Panc1 (cell line): ENCODE measurements around the gene DAB2IP. TPM values are rescaled to one million over a fixed set of nuclear protein-coding genes. Genes with fewer than 3 reads are reported as not detected.

Experiments
- ATAC-seq: fragments of 200-7000 bp; cut with Tn5 transposase; 2 replicates; pipeline ENCODE4 v1.9.1; 2020; ENCODE audit warnings: mild to moderate bottlenecking, moderate library complexity
- BruUV-seq: library from RNA; stranded (reverse); fragments of 400-500 nt; replicated peaks from 2 replicates; lab custom pipeline; 2021; lab: Mats Ljungman, UMichigan
- CTCF ChIA-PET: fragments of 300-600 bp; sonication (Branson Sonifier 250); formaldehyde crosslinking; loops from one replicate; lab custom pipeline; 2022; ENCODE audit warnings: antibody characterized with exemption; lab: Charles Lee
- POLR2A ChIA-PET: fragments of 300-600 bp; sonication (Branson Sonifier 250); formaldehyde crosslinking; loops from one replicate; lab custom pipeline; 2022; ENCODE audit warnings: antibody characterized with exemption; lab: Charles Lee
- DNase-seq: peaks from one replicate; pipeline ENCODE4 v3.0.0-alpha.2; 2010; ENCODE audit warnings: low read depth, low spot score
- H3K27ac ChIP-seq: 2 replicates; pipeline ENCODE4 v1.5.1; 2011; ENCODE audit warnings: mild to moderate bottlenecking, low read length, inconsistent platforms
- H3K27me3 ChIP-seq: fragments of 200-500 bp; sonication (Bioruptor generic); 2 replicates; pipeline ENCODE4 v1.6.0; 2014; ENCODE audit warnings: low read length, inconsistent platforms; ENCODE audit not compliant: control insufficient read depth, insufficient read depth
- H3K36me3 ChIP-seq: fragments of 200-500 bp; sonication (Bioruptor generic); 2 replicates; pipeline ENCODE4 v1.5.1; 2014; ENCODE audit warnings: inconsistent platforms, mild to moderate bottlenecking, low read length, moderate library complexity; ENCODE audit not compliant: control insufficient read depth, insufficient read depth
- H3K4me1 ChIP-seq: 2 replicates; pipeline ENCODE4 v1.5.1; 2011; ENCODE audit warnings: inconsistent platforms, mild to moderate bottlenecking, low read length, moderate library complexity; ENCODE audit not compliant: control insufficient read depth, insufficient read depth
- H3K4me3 ChIP-seq, 2 experiments: 2 replicates each; pipeline ENCODE4 v1.5.1; 2011 to 2012; ENCODE audit warnings: low read depth in 2 of 2, low read length in 2 of 2, mild to moderate bottlenecking in 2 of 2, inconsistent platforms in 1 of 2, moderate library complexity in 1 of 2
- H3K9me3 ChIP-seq: fragments of 200-500 bp; sonication (Bioruptor generic); 2 replicates; pipeline ENCODE4 v1.5.1; 2014; ENCODE audit warnings: low read depth, mild to moderate bottlenecking, inconsistent platforms, low read length, moderate library complexity; ENCODE audit not compliant: control insufficient read depth, insufficient read depth
- POLR2AphosphoS5 ChIP-seq: IDR thresholded peaks from 2 replicates; pipeline ENCODE4 v1.6.1; 2012; ENCODE audit warnings: mild to moderate bottlenecking, low read depth, low read length, moderate library complexity
- SIN3A ChIP-seq: IDR thresholded peaks from 2 replicates; pipeline ENCODE4 v1.6.1; 2012; ENCODE audit warnings: low read depth, mild to moderate bottlenecking, low read length, moderate library complexity, borderline replicate concordance; ENCODE audit not compliant: insufficient read depth
- TCF7L2 ChIP-seq: IDR thresholded peaks from 2 replicates; pipeline ENCODE4 v1.6.1; 2011; ENCODE audit warnings: mild to moderate bottlenecking, low read depth, low read length, inconsistent platforms
- in situ Hi-C: cut with HindIII; loops from 2 replicates; pipeline ENCODE4 v1.10.0; 2016; ENCODE audit warnings: low sequenced_read_pairs, low pct_unique_long_range_greater_than_20kb
- intact Hi-C: fragments of 100-400 bp; cut with micrococcal nuclease; formaldehyde crosslinking; loops from one replicate; pipeline ENCODE4 v1.10.0; 2022; ENCODE audit not compliant: unreplicated experiment
- total RNA-seq: library from RNA; stranded (reverse); gene quantifications from one replicate; pipeline ENCODE4 v1.2.1, GENCODE V29; 2021; ENCODE audit not compliant: unreplicated experiment
- TF ChIP-seq, protein P1 (sequence below): fragments of 450-650 bp; IDR thresholded peaks from 2 replicates; pipeline ENCODE4 v1.5.1; 2017; ENCODE audit warnings: mild to moderate bottlenecking
- TF ChIP-seq, protein P2 (sequence below), 2 experiments: IDR thresholded peaks; 2 replicates each; pipeline ENCODE4 v1.6.1; 2011 to 2012; ENCODE audit warnings: low read depth in 2 of 2, control low read depth in 1 of 2, low read length in 1 of 2, mild to moderate bottlenecking in 1 of 2, moderate library complexity in 1 of 2; ENCODE audit not compliant: insufficient read depth in 1 of 2

Gene DAB2IP
- total RNA-seq, 1 experiment from 2014 or later = 18.4 TPM

DNA sequence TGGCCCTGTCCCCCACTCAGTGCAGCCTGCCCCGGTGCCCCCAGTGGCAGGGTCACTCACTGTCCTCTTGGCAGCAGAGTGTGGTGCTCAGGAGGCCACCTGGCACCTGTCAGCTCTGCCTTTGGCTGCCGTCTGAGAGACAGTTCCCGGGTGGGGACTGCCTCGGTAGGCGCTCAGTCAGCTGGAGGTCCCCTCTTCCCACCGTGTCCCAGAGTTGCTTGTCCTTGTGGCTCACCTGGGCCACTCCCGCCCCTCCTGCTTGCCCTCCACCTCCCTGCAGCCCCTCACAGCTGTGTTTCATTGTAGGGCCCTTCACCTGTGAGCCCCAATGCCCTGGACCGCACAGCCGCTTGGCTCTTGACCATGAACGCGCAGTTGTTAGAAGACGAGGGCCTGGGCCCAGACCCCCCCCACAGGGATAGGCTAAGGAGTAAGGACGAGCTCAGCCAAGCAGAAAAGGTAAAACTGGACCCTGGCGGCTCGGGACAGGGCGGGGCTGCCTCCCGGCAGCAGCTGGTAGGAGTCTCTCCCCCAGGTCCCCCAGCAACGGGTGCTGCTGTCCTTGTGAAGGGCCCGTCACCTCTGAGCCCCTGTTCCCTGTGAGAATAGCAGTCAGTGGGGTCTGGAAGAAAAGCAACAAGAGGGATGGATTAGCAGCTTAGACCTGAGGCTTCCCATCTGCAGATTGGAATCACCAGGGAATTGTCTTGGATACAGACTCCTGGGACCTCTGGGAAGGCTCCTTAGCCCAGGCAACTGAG is 122.7 kb downstream of the DAB2IP start:
- CTCF ChIA-PET = no interaction called here
- TF ChIP-seq TCF7L2 (no peak), POLR2AphosphoS5 (no peak), SIN3A (no peak)
- TF ChIP-seq, protein P1, sequence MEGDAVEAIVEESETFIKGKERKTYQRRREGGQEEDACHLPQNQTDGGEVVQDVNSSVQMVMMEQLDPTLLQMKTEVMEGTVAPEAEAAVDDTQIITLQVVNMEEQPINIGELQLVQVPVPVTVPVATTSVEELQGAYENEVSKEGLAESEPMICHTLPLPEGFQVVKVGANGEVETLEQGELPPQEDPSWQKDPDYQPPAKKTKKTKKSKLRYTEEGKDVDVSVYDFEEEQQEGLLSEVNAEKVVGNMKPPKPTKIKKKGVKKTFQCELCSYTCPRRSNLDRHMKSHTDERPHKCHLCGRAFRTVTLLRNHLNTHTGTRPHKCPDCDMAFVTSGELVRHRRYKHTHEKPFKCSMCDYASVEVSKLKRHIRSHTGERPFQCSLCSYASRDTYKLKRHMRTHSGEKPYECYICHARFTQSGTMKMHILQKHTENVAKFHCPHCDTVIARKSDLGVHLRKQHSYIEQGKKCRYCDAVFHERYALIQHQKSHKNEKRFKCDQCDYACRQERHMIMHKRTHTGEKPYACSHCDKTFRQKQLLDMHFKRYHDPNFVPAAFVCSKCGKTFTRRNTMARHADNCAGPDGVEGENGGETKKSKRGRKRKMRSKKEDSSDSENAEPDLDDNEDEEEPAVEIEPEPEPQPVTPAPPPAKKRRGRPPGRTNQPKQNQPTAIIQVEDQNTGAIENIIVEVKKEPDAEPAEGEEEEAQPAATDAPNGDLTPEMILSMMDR = no peak
- in situ Hi-C loops (no loop called here), intact Hi-C loops (no loop called here)
- Histone ChIP-seq H3K27ac (no peak overlapping the region), H3K4me3 (no peak overlapping the region), H3K9me3 (no peaks in the 10 kb centered on the region), H3K36me3 (no peaks in the 10 kb centered on the region), H3K27me3 (no peaks in the 10 kb centered on the region), H3K4me1 (no peaks in the 10 kb centered on the region)
- no TSS peak for BruUV-seq
- POLR2A ChIA-PET = no interaction called here
- DNase-seq (no peak), ATAC-seq (0 out of 2 replicates have a peak, but pooled peaks have one; percentile 26)

DNA sequence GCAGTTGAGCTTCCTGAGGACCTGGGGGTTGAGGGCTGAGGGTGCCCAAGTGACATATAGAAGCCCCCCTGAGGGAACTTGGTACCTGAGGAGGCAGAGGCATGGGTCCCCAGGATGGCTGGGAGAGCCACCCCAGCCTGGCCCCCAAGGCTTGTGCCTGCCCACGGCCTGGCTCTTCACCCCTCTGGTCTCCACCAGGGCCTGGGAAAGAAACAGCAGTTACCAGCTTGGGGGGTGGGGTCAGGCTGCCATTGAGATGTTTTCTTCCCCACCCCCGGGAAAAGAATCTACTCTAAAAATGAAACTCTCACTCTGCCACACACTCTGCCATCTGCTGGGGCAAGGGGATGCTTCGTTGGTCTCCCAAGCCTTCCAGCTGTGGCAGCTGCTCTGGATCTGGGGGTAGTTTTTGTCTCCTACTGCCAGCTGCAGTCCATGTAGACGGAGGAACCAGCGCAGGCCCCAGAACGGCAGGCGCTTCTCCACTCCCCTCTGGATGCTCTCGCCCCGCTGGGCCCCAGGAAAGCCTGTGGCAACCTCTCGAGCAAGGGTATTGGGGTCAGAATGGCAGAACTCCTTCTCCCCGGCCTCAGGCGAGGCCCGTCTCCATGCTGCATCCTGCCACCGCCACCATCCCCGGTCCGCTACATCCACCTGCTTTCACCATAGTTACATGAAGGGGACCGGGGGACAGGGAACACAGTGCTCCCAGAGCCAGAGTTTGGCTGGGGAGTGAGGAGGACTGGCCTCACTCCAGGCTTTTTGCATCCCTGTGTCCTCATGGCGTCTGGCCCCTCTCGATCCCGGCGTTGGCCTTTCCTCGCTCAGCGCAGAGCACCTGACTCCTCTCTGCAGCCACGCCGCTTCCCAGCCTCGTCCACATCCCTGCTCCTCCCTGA is 123.5 kb downstream of the DAB2IP start:
- H3K27me3 ChIP-seq = no peaks in the 10 kb centered on the region
- H3K27ac ChIP-seq = no peak overlapping the region
- CTCF ChIA-PET = no interaction called here
- ATAC-seq (no peak), DNase-seq (no peak)
- no peaks in the 10 kb centered on the region for H3K36me3 ChIP-seq
- BruUV-seq = no TSS peak
- H3K4me3 ChIP-seq = no peak overlapping the region
- intact Hi-C loops = no loop called here
- no peaks in the 10 kb centered on the region for H3K9me3 ChIP-seq
- H3K4me1 ChIP-seq = no peaks in the 10 kb centered on the region
- POLR2A ChIA-PET = no interaction called here
- in situ Hi-C loops = no loop called here
- TF ChIP-seq, protein P2, sequence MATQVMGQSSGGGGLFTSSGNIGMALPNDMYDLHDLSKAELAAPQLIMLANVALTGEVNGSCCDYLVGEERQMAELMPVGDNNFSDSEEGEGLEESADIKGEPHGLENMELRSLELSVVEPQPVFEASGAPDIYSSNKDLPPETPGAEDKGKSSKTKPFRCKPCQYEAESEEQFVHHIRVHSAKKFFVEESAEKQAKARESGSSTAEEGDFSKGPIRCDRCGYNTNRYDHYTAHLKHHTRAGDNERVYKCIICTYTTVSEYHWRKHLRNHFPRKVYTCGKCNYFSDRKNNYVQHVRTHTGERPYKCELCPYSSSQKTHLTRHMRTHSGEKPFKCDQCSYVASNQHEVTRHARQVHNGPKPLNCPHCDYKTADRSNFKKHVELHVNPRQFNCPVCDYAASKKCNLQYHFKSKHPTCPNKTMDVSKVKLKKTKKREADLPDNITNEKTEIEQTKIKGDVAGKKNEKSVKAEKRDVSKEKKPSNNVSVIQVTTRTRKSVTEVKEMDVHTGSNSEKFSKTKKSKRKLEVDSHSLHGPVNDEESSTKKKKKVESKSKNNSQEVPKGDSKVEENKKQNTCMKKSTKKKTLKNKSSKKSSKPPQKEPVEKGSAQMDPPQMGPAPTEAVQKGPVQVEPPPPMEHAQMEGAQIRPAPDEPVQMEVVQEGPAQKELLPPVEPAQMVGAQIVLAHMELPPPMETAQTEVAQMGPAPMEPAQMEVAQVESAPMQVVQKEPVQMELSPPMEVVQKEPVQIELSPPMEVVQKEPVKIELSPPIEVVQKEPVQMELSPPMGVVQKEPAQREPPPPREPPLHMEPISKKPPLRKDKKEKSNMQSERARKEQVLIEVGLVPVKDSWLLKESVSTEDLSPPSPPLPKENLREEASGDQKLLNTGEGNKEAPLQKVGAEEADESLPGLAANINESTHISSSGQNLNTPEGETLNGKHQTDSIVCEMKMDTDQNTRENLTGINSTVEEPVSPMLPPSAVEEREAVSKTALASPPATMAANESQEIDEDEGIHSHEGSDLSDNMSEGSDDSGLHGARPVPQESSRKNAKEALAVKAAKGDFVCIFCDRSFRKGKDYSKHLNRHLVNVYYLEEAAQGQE (IDR thresholded peaks at IDR 0.05; ENCODE audit: insufficient read depth in 1 of 2, low read depth in 2 of 2, low read length in 1 of 2) = no peak
- TF ChIP-seq TCF7L2 (no peak), SIN3A (no peak), POLR2AphosphoS5 (no peak)
- TF ChIP-seq, protein P1 = no peak
